Right hindlimb (tissue), 1 donor: ENCODE measurements around the gene FFAR2.

Source experiments
- DNase-seq: peaks from one replicate; pipeline ENCODE4 v3.0.0-alpha.2; 2018

The FFAR2 gene

GRCh38 chr19:35427187-35427586, 20.9 kb upstream of the FFAR2 start:
- no peak for DNase-seq

GRCh38 chr19:35429698-35430408, 18.2 kb upstream of the FFAR2 start:
- no peak for DNase-seq

GRCh38 chr19:35430409-35431144, 17.5 kb upstream of the FFAR2 start:
- no peak for DNase-seq

- DNase-seq = no peak
Measured at GRCh38 chr19:35431145-35431807, 16.8 kb upstream of the FFAR2 start.

- DNase-seq = no peak
Measured at GRCh38 chr19:35432911-35433310, 15.1 kb upstream of the FFAR2 start.

GRCh38 chr19:35433448-35433847, 14.6 kb upstream of the FFAR2 start:
- no peak for DNase-seq

- no peak for DNase-seq
Measured at GRCh38 chr19:35435896-35436295, 12.2 kb upstream of the FFAR2 start.

GRCh38 chr19:35436477-35437405, 11.3 kb upstream of the FFAR2 start:
- peak; percentile 58 for DNase-seq

- DNase-seq = no peak
Measured at GRCh38 chr19:35437406-35437951, 10.6 kb upstream of the FFAR2 start.

- no peak for DNase-seq
Measured at GRCh38 chr19:35438096-35438495, 10.0 kb upstream of the FFAR2 start.

GRCh38 chr19:35438527-35438926, 9.5 kb upstream of the FFAR2 start:
- no peak for DNase-seq

GRCh38 chr19:35439921-35440320, 8.1 kb upstream of the FFAR2 start:
- DNase-seq = no peak

GRCh38 chr19:35442091-35442490, 6.0 kb upstream of the FFAR2 start:
- no peak for DNase-seq

- no peak for DNase-seq
Measured at GRCh38 chr19:35444735-35445134, 3.3 kb upstream of the FFAR2 start.

GRCh38 chr19:35445826-35446593, 2.0 kb upstream of the FFAR2 start:
- no peak for DNase-seq

- DNase-seq = no peak
Measured at GRCh38 chr19:35449359-35450043, 1.4 kb downstream of the FFAR2 start.

GRCh38 chr19:35451338-35452096, 3.5 kb downstream of the FFAR2 start:
- DNase-seq = no peak

GRCh38 chr19:35454663-35455062, 6.6 kb downstream of the FFAR2 start:
- no peak for DNase-seq

GRCh38 chr19:35455616-35456201, 7.7 kb downstream of the FFAR2 start:
- no peak for DNase-seq

- no peak for DNase-seq
Measured at GRCh38 chr19:35457173-35457572, 9.1 kb downstream of the FFAR2 start.
